ENCODE results near the gene SBK2.

The SBK2 gene

DNA sequence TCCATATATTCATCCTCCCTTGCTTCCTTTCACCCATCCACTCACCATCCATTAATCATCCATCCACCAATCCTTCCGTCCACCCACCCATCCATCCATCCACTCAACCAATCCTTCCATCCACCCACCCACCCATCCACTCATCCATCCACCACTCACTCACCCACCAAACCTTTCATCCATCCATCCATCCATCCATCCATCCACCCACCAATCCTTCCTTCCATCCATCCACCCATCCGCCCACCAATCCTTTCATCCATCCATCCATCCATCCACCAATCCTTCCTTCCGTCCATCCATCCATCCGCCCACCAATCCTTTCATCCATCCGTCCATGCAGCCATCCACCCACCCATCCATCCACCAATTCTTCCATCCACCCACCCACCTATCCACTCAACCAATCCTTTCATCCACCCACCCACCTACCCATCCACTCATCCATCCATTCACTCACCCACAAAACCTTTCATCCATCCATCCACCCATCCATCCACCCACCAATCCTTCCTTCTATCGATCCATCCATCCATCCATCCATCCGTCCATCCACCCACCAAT lies 5.4 kb upstream of the SBK2 start:
- Histone ChIP-seq H3K36me3 (no peaks in the 10 kb centered on the region), H3K4me1 (ENCODE audit: control insufficient read depth in 1 of 2, insufficient read depth in 1 of 2, low read depth in 1 of 2, low read length in 1 of 2) (no peaks in the 10 kb centered on the region), H3K4me3 (ENCODE audit: low read depth in 1 of 2, low read length in 1 of 2) (no peak overlapping the region), H3K27me3 (peaks cover 15% of the 10 kb centered on the region), H3K27ac (no peak overlapping the region), H3K9me3 (no peaks in the 10 kb centered on the region)
- TF ChIP-seq, protein P1, sequence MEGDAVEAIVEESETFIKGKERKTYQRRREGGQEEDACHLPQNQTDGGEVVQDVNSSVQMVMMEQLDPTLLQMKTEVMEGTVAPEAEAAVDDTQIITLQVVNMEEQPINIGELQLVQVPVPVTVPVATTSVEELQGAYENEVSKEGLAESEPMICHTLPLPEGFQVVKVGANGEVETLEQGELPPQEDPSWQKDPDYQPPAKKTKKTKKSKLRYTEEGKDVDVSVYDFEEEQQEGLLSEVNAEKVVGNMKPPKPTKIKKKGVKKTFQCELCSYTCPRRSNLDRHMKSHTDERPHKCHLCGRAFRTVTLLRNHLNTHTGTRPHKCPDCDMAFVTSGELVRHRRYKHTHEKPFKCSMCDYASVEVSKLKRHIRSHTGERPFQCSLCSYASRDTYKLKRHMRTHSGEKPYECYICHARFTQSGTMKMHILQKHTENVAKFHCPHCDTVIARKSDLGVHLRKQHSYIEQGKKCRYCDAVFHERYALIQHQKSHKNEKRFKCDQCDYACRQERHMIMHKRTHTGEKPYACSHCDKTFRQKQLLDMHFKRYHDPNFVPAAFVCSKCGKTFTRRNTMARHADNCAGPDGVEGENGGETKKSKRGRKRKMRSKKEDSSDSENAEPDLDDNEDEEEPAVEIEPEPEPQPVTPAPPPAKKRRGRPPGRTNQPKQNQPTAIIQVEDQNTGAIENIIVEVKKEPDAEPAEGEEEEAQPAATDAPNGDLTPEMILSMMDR (IDR thresholded peaks at IDR 0.05): no peak

DNA sequence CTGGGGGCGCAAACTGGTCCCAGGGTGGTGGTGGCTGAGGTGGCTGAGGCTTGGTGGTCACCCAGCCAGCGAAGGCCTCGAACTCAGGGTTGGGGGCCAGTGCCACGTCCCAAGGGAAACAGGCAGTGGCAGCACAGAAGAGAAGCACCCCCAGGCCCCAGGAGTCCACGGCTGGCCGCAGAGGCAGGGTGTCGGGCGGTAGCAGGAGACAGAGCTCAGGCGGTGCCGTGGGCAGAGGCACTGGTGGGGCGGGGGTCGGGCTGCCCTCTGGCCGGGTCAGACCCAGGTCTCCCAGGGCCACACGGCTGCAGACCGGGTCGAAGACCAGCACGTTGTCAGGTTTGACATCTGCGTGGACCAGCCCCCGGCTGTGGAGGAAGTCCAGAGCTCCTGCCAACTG lies 4.2 kb upstream of the SBK2 start:
- Histone ChIP-seq H3K27ac (no peak overlapping the region), H3K4me3 (ENCODE audit: low read depth in 1 of 2, low read length in 1 of 2) (no peak overlapping the region), H3K9me3 (no peaks in the 10 kb centered on the region), H3K4me1 (ENCODE audit: control insufficient read depth in 1 of 2, insufficient read depth in 1 of 2, low read depth in 1 of 2, low read length in 1 of 2) (no peaks in the 10 kb centered on the region), H3K36me3 (no peaks in the 10 kb centered on the region), H3K27me3 (peaks cover 2% of the 10 kb centered on the region)
- TF ChIP-seq, protein P1 (IDR thresholded peaks at IDR 0.05): no peak

DNA sequence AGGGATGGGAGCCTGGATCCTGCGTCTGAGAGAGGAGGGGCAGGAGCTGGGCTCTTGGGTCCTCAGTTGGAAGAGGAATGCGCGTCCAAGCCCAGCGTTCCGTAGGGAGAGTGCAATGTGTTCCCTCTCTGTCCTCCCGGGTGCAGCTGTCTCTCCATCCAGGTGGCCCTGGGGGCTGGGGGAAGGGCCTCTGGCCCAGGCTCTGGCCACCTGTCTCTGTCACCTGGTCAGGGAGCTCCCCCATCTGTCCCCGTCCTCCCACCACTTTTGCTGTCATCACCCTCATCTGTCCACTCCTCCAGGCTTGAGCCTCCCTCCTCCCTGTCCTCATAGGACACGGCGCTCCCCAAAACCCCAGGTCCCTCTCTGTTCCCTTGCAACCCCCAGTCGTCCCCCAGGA lies 3.7 kb upstream of the SBK2 start:
- H3K36me3 ChIP-seq: no peaks in the 10 kb centered on the region
- H3K4me3 ChIP-seq (ENCODE audit: low read depth in 1 of 2, low read length in 1 of 2): no peak overlapping the region
- TF ChIP-seq, protein P1 (IDR thresholded peaks at IDR 0.05): no peak
- H3K4me1 ChIP-seq (ENCODE audit: control insufficient read depth in 1 of 2, insufficient read depth in 1 of 2, low read depth in 1 of 2, low read length in 1 of 2): no peaks in the 10 kb centered on the region
- no peaks in the 10 kb centered on the region for H3K27me3 ChIP-seq
- no peaks in the 10 kb centered on the region for H3K9me3 ChIP-seq
- no peak overlapping the region for H3K27ac ChIP-seq

DNA sequence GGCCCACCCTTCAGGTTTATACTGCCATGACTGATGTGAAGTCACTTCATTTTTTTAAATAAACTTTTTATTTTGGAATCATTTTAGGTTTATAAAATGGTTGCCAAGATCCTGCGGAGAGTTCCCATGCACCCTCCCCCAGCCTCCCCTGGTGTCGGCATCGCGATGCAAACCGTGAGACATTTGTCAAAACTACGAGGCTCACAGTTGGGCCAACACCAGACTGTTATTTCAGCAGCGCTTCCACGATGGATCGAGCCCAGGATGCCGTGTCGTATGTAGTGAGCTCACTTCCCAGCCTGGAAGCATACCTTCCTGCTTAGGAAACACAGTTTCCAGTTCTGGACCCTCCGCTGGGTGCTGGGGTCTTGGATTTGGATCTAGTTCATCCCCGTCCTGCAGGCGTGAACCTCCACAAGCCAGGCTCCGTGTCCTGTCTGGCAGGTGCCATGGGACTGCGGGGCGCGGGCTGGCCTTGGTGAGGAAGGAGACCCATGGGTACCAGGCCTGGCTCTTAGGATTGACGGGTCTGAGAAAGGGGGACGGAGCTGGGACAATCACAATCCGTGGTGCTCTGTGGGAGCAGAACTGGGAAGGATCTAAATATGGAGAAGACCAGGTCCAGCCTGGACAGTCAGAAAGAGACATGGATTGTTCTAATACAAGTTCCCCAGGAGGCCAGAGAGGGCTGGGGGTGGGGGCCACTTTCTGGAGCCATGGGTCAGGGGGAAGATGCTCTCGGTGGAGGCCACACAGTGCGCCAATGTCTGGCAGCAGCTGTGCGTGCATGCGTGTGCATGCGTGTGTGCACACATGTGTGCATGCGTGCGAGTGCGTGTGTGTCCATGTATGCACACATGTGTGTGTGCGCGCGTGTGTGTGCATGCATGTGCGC lies 2.4 kb upstream of the SBK2 start:
- no peaks in the 10 kb centered on the region for H3K4me1 ChIP-seq (ENCODE audit: control insufficient read depth in 1 of 2, insufficient read depth in 1 of 2, low read depth in 1 of 2, low read length in 1 of 2)
- H3K27ac ChIP-seq: no peak overlapping the region
- H3K27me3 ChIP-seq: no peaks in the 10 kb centered on the region
- H3K4me3 ChIP-seq (ENCODE audit: low read depth in 1 of 2, low read length in 1 of 2): no peak overlapping the region
- TF ChIP-seq, protein P1 (IDR thresholded peaks at IDR 0.05): no peak
- no peaks in the 10 kb centered on the region for H3K36me3 ChIP-seq
- H3K9me3 ChIP-seq: no peaks in the 10 kb centered on the region

DNA sequence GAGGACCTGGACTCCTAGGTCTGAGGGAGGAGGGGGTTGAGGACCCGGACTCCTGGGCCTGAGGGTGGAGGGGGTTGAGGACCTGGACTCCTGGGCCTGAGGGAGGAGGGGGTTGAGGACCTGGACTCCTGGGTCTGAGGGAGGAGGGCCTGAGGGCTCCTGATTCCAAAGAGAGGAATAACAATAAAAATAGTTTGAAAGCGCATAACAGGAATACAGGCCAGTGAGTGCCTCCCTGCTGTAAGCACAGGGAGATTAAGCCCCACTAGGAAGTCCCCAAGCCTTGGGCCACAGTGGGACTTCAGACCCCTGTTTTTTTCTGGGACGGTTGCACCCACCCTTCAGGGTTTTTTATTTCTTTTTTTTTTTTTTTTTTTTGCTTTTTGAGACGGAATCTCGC lies 1.2 kb upstream of the SBK2 start:
- H3K4me1 ChIP-seq (ENCODE audit: control insufficient read depth in 1 of 2, insufficient read depth in 1 of 2, low read depth in 1 of 2, low read length in 1 of 2): no peaks in the 10 kb centered on the region
- no peaks in the 10 kb centered on the region for H3K36me3 ChIP-seq
- H3K27ac ChIP-seq: no peak overlapping the region
- TF ChIP-seq, protein P1 (IDR thresholded peaks at IDR 0.05): no peak
- no peak overlapping the region for H3K4me3 ChIP-seq (ENCODE audit: low read depth in 1 of 2, low read length in 1 of 2)
- no peaks in the 10 kb centered on the region for H3K27me3 ChIP-seq
- no peaks in the 10 kb centered on the region for H3K9me3 ChIP-seq
